CD4-positive, alpha-beta T cell treated with Interleukin-17A for 4 hours (primary cell): ENCODE measurements around the gene LTBP3.

Experiments
- DNase-seq: peaks from one replicate; pipeline ENCODE4 v3.0.0-alpha.2; 2020; ENCODE audit warnings: mixed read lengths

Gene LTBP3

GRCh38 chr11:65558002-65558929 lies at the start of gene LTBP3:
Gene LTBP3, minus strand, starts transcription at chr11:65558359. Its CDS starts 400 bp downstream, at chr11:65557959.
- DNase-seq, result peak; percentile 68

- no peak for DNase-seq
These were observed 48.9 kb upstream of the LTBP3 start for GRCh38 chr11:65606876-65607613.

GRCh38 chr11:65604258-65604657 lies 46.1 kb upstream of the LTBP3 start:
- no peak for DNase-seq

- DNase-seq, result no peak
These were observed 41.7 kb upstream of the LTBP3 start for GRCh38 chr11:65599955-65600246.

- no peak for DNase-seq
These were observed 41.2 kb upstream of the LTBP3 start for GRCh38 chr11:65599216-65599954.

GRCh38 chr11:65598258-65598699 lies 40.1 kb upstream of the LTBP3 start:
- no peak for DNase-seq

GRCh38 chr11:65596520-65596919 lies 38.4 kb upstream of the LTBP3 start:
- no peak for DNase-seq

GRCh38 chr11:65595543-65596281 lies 37.6 kb upstream of the LTBP3 start, which contains the start of gene KCNK7:
Gene KCNK7, minus strand, starts transcription at chr11:65595800. Its CDS starts 28 bp downstream, at chr11:65595772.
- DNase-seq, result no peak

- no peak for DNase-seq
These were observed 37.0 kb upstream of the LTBP3 start for GRCh38 chr11:65595131-65595530.

GRCh38 chr11:65593518-65594414 lies 35.6 kb upstream of the LTBP3 start:
- DNase-seq, result peak; percentile 69

- DNase-seq, result no peak
These were observed 34.8 kb upstream of the LTBP3 start for GRCh38 chr11:65592858-65593517.

GRCh38 chr11:65591939-65592857 lies 34.0 kb upstream of the LTBP3 start:
- no peak for DNase-seq

- DNase-seq, result no peak
These were observed 32.1 kb upstream of the LTBP3 start for GRCh38 chr11:65590240-65590738.

- no peak for DNase-seq
These were observed 31.5 kb upstream of the LTBP3 start for GRCh38 chr11:65589444-65590239.

GRCh38 chr11:65588199-65589054 lies 30.3 kb upstream of the LTBP3 start:
- DNase-seq, result peak; percentile 83

GRCh38 chr11:65586676-65587075 lies 28.5 kb upstream of the LTBP3 start:
- no peak for DNase-seq

- DNase-seq, result no peak
These were observed 28.1 kb upstream of the LTBP3 start for GRCh38 chr11:65586247-65586630.
